DMS 273 treated with DMSO at 0.1 percent for 48 hours (cell line): ENCODE measurements around the gene AIDA.
A peak's percentile ranks its signal among the peaks of the same experiment; 100 is the strongest.

Experiments used
- DNase-seq: peaks from one replicate; lab custom pipeline; 2025; lab: John Stamatoyannopoulos, UW

Gene AIDA

DNA sequence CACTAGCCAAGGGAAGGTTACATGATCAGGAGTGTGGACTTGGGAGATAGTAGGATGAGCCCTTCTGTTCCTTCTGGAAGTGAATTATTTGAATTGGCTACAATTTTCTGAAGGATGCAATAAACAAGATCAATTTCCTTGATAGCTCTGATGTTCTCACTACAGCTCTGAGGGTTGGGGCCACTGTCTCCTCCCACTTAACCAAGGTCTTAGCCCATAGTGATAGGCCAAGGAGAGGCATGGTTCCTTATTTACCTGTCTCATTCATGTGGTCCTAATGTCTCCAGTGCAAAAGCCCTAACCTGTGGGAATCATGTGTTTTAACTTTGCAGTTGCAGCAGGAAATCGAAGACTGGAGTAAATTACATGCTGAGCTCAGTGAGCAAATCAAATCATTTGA is 59.6 kb downstream of the AIDA start:
- no peak for DNase-seq

- no peak for DNase-seq
Measured at GRCh38 chr1:222644636-222644980, 67.7 kb downstream of the AIDA start.

- peak; percentile 96 for DNase-seq
Measured at GRCh38 chr1:222643938-222644635, 68.2 kb downstream of the AIDA start.

DNA sequence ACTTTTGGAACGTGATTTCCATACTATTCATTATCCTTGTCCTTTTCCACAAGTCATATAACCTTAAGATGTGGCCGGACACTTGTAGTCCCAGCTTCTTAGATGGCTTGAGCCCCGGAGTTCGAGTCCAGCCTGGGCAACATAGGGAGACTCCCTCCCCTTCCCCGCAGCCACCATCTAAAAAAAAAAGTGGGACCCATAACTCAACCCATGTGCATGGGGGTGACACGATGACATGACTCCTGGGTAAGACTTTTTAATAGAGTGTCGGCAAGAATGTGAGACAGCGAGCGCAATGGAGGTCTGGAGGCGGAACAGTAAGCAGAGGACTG is 68.7 kb downstream of the AIDA start:
- DNase-seq = peak; percentile 43

DNA sequence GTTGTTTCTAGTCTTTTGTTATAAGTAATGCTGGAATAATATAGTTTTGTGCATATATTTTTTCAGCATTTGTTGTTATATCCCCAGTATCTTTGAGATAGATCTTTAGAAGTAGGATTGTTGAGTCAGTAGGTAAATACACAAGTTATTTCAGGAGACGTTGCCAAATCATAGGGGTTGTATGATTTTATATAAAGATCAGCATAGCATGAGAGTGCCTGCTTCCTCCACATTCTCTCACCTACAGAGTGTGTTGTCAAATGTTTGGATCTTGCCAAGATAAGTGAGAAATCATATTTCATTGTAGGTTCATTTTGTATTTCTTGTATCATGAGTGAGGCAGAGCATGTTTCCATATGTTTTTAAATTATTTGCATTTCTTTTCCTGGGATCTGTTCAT is 69.8 kb downstream of the AIDA start:
- no peak for DNase-seq

DNA sequence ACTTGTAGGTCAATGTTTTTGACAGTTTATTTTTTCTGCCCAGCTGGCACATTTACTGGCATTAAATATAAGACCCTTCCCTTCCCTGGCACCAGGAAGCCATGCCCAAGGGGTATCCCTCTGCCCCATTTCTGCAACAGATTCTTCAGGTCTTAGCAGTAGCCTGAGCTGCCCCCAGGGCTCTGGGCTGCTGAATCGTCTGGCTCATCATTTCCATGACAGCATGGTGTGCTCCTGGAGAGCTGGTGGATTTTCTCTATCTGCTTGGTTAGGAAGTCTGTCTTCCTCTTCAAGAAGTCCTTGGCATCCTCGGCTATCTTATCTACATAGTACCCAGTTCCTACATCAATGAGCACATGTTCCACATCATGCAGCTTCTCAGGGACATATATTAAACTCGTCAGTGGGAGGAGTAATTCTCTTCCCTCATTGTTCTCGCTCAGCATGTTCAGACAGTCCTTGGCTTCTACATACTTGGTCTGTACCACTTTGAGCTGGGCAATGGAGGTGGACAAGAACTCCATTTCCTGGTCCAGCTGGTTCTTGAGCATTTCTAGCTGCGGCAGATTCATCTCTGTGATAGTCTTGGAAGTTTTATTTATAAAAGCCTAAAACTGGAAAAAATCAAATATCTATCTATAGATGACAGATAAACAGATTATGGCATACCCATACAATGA is 70.9 kb downstream of the AIDA start:
- DNase-seq = no peak

DNA sequence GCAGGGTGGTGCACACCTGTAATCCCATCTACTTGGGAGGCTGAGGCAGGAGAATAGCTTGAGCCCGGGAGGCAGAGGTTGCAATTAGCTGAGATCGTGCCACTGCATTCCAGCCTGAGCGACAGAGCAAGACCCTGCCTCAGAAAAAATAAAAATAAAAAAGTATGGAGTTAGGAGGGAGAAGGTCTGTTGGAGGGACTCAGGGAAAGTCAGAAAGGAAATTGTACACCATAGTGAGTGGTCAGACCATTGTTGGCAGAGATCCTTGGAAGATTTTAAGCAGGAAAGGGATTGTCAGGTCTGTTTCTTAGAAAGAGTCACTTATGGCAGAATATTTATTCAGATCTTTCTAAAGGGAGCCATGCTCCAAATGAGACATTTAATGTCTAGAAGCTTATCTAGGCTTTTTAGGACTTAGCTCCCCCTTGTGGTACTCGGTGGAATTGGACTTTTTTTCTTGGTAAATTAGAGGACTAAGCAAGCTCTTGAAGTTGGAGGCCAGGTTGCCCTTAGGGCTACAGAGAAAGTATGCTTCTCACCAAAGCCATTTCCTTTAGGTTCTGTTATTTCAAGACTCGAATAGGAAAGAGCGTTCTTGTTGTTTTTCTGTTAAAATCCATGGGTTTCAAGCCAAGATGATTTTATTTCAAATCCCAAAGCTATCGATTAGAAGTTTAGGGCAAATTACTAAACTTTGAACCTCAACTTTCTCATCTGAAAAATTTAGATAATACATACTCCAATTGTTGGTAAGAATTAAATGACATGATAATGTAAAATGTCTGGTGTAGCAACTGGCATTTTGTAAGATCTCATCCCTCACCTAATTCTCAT is 77.9 kb downstream of the AIDA start:
- DNase-seq = peak; percentile 57

GRCh38 chr1:222632749-222633148 is 79.5 kb downstream of the AIDA start:
- no peak for DNase-seq

GRCh38 chr1:222631611-222632208 is 80.6 kb downstream of the AIDA start:
- no peak for DNase-seq

- no peak for DNase-seq
Measured at GRCh38 chr1:222629921-222630535, 82.3 kb downstream of the AIDA start.

- DNase-seq = no peak
Measured at GRCh38 chr1:222627232-222627631, 85.1 kb downstream of the AIDA start.

DNA sequence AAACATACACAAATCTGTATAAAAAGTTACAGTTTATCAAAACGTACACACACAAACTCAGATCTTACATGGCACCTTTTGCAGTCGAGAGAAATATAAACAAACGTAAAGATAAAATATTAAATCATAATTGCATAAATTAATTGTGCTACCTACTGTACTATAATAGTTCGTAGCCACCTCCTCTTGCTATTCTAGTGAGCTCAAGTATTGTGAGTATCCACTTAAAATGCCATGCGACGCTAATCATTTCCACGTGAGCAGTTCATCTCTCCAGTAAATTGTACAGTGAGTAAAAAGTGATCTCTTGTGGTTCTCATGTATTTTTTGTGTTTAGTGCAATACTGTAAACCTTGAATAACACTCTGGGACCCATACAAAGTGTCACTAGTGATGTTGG is 88.1 kb downstream of the AIDA start:
- no peak for DNase-seq

GRCh38 chr1:222623458-222623857 is 88.8 kb downstream of the AIDA start:
- no peak for DNase-seq

DNA sequence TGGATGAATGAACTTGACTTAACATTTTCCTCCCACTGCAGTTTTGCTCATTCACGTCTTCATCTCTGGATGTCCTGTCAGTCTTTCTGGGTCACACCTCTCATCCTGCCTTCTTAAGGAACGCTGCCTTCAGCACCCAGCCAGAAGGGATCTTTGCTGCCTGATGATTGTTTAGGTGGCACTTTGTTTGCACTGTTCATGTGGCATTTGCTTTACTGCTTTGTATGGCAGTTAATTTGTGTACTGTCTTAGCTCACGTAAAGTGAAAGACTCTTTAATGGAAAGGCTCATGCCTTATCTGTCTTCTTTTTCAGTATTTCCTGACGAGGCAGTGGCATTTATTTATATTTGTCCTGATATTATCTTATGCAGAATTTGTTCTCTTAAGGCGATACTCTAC is 89.5 kb downstream of the AIDA start:
- no peak for DNase-seq

DNA sequence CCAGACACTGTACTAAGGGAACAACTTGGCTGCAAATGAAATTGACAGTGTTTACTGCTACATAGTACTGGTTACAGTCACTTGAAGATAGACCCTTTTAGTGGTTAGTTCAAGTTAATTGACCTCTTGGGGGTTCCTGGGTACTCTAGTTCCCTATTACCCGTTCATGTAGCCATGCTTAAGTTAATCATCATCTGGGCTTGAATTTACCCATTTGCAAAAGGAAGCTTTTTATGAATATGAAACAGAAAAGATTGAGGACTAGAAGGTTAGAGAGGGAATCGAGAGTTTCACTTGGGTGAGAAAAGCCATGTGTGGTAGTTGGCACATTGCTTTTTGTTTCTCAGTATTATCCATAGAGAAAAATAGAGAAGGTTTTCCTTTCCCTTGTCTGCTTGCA is 91.7 kb downstream of the AIDA start:
- no peak for DNase-seq

- no peak for DNase-seq
Measured at GRCh38 chr1:222618880-222619596, 93.3 kb downstream of the AIDA start.
